H1 (cell line): ENCODE measurements around the gene LGALS4. TPM values are rescaled to one million over a fixed set of nuclear protein-coding genes. Genes with fewer than 3 reads are reported as not detected.

Experiments
- KDM1A ChIP-seq: fragments of 200-600, 300-600 bp; sonication (generic); IDR thresholded peaks from 2 replicates; pipeline ENCODE4 v1.7.1; 2016; ENCODE audit warnings: mild to moderate bottlenecking, low read length, borderline replicate concordance
- RAD21 ChIP-seq, 2 experiments: IDR thresholded peaks in 1 of 2; conservative IDR thresholded peaks in 1 of 2; 2 replicates each; pipeline ENCODE4 v1.6.1; 2011; ENCODE audit warnings: low read depth in 2 of 2, low read length in 2 of 2, improper control_type of control experiment in 1 of 2, inconsistent platforms in 1 of 2, mild to moderate bottlenecking in 1 of 2, moderate library complexity in 1 of 2
- RXRA ChIP-seq: IDR thresholded peaks from 2 replicates; pipeline ENCODE4 v1.6.1; 2011; ENCODE audit warnings: low read depth, mild to moderate bottlenecking, low read length, moderate library complexity; ENCODE audit not compliant: insufficient read depth
- polyA plus RNA-seq, 7 experiments: library from polyadenylated mRNA; depleted of rRNA in 3 of 7; stranded (reverse) in 5 of 7; unstranded in 2 of 7; fragments of >200 nt in 5 of 7; fragments of 200-250 nt in 2 of 7; gene quantifications; 1 replicate in 5 of 7; 2 replicates in 1 of 7; 4 replicates in 1 of 7; pipeline versions ENCODE4 v1.2.1 to v1.2.3, GENCODE V29; 2011 to 2013; ENCODE audit warnings: missing spikeins in 2 of 7, mixed read lengths in 2 of 7
- total RNA-seq: library from RNA; stranded (reverse); fragmentation: NEBNext Ultra II Directional; extraction: Animal tissue kit (Norgen Biotek cat#: 25700); gene quantifications from 2 replicates; pipeline ENCODE4 v1.2.1, GENCODE V29; 2021
- TF ChIP-seq, protein P1 (sequence below): fragments of 300-600 bp; sonication (generic); IDR thresholded peaks from 2 replicates; pipeline ENCODE4 v1.7.1; 2012; ENCODE audit warnings: low read length, moderate library complexity, mild to moderate bottlenecking, inconsistent platforms; ENCODE audit not compliant: insufficient replicate concordance
- TF ChIP-seq, protein P2 (sequence below): IDR thresholded peaks from 2 replicates; pipeline ENCODE4 v1.6.1; 2011; ENCODE audit warnings: low read depth, mild to moderate bottlenecking, low read length; ENCODE audit not compliant: insufficient read depth

The LGALS4 gene
- total and polyA plus RNA-seq, 2 of the 8 experiments (the other 6 are each of a cell fraction or from before 2014, with no cell fraction given): 0.32 to 0.37 TPM

DNA sequence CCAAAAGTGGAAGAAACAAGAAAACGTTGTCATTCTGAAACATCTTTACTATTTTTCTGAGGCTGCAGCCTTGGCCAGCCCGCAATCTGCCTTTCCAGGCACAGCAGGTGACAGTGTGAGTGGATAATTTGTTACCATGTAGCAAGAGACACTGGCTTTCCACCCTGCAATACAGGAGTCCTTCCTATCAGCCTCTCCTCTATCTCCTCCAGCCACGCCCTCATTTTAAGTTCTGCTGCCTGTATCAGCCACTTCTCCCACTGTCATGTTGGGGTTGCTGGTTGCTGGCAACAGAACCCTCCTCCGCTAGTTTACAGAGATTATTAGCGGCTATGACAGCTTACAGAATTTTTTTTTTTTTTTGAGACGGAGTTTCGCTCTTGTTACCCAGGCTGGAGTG, 31.7 kb downstream of the LGALS4 start (continued):
- TF ChIP-seq, protein P1, sequence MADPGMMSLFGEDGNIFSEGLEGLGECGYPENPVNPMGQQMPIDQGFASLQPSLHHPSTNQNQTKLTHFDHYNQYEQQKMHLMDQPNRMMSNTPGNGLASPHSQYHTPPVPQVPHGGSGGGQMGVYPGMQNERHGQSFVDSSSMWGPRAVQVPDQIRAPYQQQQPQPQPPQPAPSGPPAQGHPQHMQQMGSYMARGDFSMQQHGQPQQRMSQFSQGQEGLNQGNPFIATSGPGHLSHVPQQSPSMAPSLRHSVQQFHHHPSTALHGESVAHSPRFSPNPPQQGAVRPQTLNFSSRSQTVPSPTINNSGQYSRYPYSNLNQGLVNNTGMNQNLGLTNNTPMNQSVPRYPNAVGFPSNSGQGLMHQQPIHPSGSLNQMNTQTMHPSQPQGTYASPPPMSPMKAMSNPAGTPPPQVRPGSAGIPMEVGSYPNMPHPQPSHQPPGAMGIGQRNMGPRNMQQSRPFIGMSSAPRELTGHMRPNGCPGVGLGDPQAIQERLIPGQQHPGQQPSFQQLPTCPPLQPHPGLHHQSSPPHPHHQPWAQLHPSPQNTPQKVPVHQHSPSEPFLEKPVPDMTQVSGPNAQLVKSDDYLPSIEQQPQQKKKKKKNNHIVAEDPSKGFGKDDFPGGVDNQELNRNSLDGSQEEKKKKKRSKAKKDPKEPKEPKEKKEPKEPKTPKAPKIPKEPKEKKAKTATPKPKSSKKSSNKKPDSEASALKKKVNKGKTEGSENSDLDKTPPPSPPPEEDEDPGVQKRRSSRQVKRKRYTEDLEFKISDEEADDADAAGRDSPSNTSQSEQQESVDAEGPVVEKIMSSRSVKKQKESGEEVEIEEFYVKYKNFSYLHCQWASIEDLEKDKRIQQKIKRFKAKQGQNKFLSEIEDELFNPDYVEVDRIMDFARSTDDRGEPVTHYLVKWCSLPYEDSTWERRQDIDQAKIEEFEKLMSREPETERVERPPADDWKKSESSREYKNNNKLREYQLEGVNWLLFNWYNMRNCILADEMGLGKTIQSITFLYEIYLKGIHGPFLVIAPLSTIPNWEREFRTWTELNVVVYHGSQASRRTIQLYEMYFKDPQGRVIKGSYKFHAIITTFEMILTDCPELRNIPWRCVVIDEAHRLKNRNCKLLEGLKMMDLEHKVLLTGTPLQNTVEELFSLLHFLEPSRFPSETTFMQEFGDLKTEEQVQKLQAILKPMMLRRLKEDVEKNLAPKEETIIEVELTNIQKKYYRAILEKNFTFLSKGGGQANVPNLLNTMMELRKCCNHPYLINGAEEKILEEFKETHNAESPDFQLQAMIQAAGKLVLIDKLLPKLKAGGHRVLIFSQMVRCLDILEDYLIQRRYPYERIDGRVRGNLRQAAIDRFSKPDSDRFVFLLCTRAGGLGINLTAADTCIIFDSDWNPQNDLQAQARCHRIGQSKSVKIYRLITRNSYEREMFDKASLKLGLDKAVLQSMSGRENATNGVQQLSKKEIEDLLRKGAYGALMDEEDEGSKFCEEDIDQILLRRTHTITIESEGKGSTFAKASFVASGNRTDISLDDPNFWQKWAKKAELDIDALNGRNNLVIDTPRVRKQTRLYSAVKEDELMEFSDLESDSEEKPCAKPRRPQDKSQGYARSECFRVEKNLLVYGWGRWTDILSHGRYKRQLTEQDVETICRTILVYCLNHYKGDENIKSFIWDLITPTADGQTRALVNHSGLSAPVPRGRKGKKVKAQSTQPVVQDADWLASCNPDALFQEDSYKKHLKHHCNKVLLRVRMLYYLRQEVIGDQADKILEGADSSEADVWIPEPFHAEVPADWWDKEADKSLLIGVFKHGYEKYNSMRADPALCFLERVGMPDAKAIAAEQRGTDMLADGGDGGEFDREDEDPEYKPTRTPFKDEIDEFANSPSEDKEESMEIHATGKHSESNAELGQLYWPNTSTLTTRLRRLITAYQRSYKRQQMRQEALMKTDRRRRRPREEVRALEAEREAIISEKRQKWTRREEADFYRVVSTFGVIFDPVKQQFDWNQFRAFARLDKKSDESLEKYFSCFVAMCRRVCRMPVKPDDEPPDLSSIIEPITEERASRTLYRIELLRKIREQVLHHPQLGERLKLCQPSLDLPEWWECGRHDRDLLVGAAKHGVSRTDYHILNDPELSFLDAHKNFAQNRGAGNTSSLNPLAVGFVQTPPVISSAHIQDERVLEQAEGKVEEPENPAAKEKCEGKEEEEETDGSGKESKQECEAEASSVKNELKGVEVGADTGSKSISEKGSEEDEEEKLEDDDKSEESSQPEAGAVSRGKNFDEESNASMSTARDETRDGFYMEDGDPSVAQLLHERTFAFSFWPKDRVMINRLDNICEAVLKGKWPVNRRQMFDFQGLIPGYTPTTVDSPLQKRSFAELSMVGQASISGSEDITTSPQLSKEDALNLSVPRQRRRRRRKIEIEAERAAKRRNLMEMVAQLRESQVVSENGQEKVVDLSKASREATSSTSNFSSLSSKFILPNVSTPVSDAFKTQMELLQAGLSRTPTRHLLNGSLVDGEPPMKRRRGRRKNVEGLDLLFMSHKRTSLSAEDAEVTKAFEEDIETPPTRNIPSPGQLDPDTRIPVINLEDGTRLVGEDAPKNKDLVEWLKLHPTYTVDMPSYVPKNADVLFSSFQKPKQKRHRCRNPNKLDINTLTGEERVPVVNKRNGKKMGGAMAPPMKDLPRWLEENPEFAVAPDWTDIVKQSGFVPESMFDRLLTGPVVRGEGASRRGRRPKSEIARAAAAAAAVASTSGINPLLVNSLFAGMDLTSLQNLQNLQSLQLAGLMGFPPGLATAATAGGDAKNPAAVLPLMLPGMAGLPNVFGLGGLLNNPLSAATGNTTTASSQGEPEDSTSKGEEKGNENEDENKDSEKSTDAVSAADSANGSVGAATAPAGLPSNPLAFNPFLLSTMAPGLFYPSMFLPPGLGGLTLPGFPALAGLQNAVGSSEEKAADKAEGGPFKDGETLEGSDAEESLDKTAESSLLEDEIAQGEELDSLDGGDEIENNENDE: no peak
- TF ChIP-seq RXRA (no peak), RAD21 (IDR thresholded peaks at IDR 0.05 in 1 of 2, conservative IDR thresholded peaks at IDR 0.05 in 1 of 2; ENCODE audit: low read depth in 2 of 2, low read length in 2 of 2) (no peak), KDM1A (no peak)
- TF ChIP-seq, protein P2, sequence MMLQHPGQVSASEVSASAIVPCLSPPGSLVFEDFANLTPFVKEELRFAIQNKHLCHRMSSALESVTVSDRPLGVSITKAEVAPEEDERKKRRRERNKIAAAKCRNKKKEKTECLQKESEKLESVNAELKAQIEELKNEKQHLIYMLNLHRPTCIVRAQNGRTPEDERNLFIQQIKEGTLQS: no peak
